Lower leg skin (tissue), 3 donors: Measurements from ENCODE around the gene STRBP.

Source experiments
- POLR2A ChIP-seq, 2 donors: fragments of 450-650 bp; IDR thresholded peaks; one replicate each; pipeline ENCODE4 v1.6.1; 2016 to 2017; ENCODE audit warnings: antibody characterized with exemption in 2 of 2, mild to moderate bottlenecking in 1 of 2, moderate library complexity in 1 of 2
- TF ChIP-seq, protein P1 (sequence below), 3 donors: fragments of 450-650 bp; IDR thresholded peaks; one replicate each; pipeline ENCODE4 v1.5.1; 2016; ENCODE audit warnings: antibody characterized with exemption in 3 of 3, mild to moderate bottlenecking in 3 of 3, moderate library complexity in 2 of 3

DNA sequence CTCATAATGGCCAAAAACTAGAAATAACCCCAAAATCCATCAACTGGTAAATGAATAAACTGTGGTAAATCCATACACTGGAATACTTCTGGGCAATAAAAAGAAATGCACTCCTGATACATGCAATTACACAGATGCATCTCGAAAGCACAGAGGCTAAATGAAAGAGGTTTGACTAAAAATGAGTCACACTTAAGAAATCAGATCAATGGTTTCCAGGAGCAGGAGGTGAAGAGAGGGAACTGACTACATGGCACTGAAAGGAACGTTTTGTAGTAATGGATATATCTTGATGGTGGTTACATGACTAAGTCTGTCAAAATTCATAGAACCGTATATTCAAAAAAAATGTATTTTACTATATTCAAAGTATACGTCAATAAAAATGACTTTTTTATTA lies 42.4 kb downstream of the STRBP start:
- TF ChIP-seq, protein P1, sequence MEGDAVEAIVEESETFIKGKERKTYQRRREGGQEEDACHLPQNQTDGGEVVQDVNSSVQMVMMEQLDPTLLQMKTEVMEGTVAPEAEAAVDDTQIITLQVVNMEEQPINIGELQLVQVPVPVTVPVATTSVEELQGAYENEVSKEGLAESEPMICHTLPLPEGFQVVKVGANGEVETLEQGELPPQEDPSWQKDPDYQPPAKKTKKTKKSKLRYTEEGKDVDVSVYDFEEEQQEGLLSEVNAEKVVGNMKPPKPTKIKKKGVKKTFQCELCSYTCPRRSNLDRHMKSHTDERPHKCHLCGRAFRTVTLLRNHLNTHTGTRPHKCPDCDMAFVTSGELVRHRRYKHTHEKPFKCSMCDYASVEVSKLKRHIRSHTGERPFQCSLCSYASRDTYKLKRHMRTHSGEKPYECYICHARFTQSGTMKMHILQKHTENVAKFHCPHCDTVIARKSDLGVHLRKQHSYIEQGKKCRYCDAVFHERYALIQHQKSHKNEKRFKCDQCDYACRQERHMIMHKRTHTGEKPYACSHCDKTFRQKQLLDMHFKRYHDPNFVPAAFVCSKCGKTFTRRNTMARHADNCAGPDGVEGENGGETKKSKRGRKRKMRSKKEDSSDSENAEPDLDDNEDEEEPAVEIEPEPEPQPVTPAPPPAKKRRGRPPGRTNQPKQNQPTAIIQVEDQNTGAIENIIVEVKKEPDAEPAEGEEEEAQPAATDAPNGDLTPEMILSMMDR (IDR thresholded peaks at IDR 0.05) = no peak
- TF ChIP-seq POLR2A (IDR thresholded peaks at IDR 0.05) = no peak
